Measurements from ENCODE around the gene REV3L. TPM values are rescaled to one million over a fixed set of nuclear protein-coding genes. Genes with fewer than 3 reads are reported as not detected.

Gene REV3L
- total and polyA plus RNA-seq, 2 donors (not counting 1 experiment from before 2014, with no cell fraction given): 42.9 to 127 TPM

DNA sequence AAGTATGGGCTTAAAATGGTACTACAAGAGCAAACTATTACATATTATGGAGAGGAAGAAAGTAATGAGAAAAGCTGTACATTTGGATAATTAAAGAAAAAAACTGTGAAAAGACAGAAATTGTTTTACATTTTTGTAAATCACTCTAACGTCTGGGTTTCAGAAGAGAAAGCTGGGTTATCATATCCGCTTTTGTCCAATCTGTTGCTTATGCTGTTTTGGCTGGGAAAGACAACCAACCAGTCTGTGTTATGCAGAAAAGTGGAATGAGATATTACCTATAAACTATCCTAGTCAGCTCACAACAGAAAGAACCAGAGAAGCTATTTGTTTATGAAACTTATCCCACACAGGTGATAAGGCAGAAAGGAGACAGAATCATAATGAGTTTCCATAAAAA lies 32.4 kb downstream of the REV3L start:
- no peak for TF ChIP-seq EZH2 (IDR thresholded peaks at IDR 0.05; ENCODE audit: low read length, missing control alignments)
- no peak for TF ChIP-seq CTCF (conservative IDR thresholded peaks at IDR 0.05 in 1 of 2, IDR thresholded peaks at IDR 0.05 in 1 of 2; ENCODE audit: low read depth in 1 of 2, low read length in 2 of 2)
- DNase-seq (ENCODE audit: low read depth in 2 of 2): no peak
- no peak overlapping the region for H3K27ac ChIP-seq (ENCODE audit: insufficient read depth, low read length)
- no peaks in the 10 kb centered on the region for H3K9me3 ChIP-seq (ENCODE audit: control insufficient read depth, insufficient read depth, low read depth, low read length)
- H2AFZ ChIP-seq (ENCODE audit: low read length): no peak overlapping the region
- H3K36me3 ChIP-seq (ENCODE audit: control insufficient read depth, insufficient read depth, low read length): no peaks in the 10 kb centered on the region
- H3K4me2 ChIP-seq (ENCODE audit: extremely low read depth, insufficient read depth, low read length): no peak overlapping the region
- no peaks in the 10 kb centered on the region for H3K27me3 ChIP-seq (ENCODE audit: control insufficient read depth, insufficient read depth, low read length)
- H3K79me2 ChIP-seq (ENCODE audit: control insufficient read depth, insufficient read depth, low read length): peaks cover 72% of the 10 kb centered on the region
- peaks cover 2% of the 10 kb centered on the region for H3K4me1 ChIP-seq (ENCODE audit: control insufficient read depth, extremely low read depth, insufficient read depth, low read length)
- H3K4me3 ChIP-seq (replicated peaks in 1 of 4; ENCODE audit: control extremely low read depth in 1 of 4, insufficient read depth in 1 of 4, low read depth in 3 of 4, low read length in 4 of 4): no peak overlapping the region
- H4K20me1 ChIP-seq (ENCODE audit: control insufficient read depth, extremely low read depth, insufficient read depth, low read length): peaks cover 2% of the 10 kb centered on the region
- no peak overlapping the region for H3K9ac ChIP-seq (ENCODE audit: insufficient read depth, low read length)

- no peak for DNase-seq (ENCODE audit: low read depth in 2 of 2)
- peaks cover 71% of the 10 kb centered on the region for H3K79me2 ChIP-seq (ENCODE audit: control insufficient read depth, insufficient read depth, low read length)
- H4K20me1 ChIP-seq (ENCODE audit: control insufficient read depth, extremely low read depth, insufficient read depth, low read length): peaks cover 2% of the 10 kb centered on the region
- no peak overlapping the region for H3K9ac ChIP-seq (ENCODE audit: insufficient read depth, low read length)
- no peaks in the 10 kb centered on the region for H3K9me3 ChIP-seq (ENCODE audit: control insufficient read depth, insufficient read depth, low read depth, low read length)
- no peak overlapping the region for H3K4me3 ChIP-seq (replicated peaks in 1 of 4; ENCODE audit: control extremely low read depth in 1 of 4, insufficient read depth in 1 of 4, low read depth in 3 of 4, low read length in 4 of 4)
- peaks cover 2% of the 10 kb centered on the region for H3K4me1 ChIP-seq (ENCODE audit: control insufficient read depth, extremely low read depth, insufficient read depth, low read length)
- H3K4me2 ChIP-seq (ENCODE audit: extremely low read depth, insufficient read depth, low read length): no peak overlapping the region
- H3K27ac ChIP-seq (ENCODE audit: insufficient read depth, low read length): no peak overlapping the region
- H3K27me3 ChIP-seq (ENCODE audit: control insufficient read depth, insufficient read depth, low read length): no peaks in the 10 kb centered on the region
- no peak overlapping the region for H2AFZ ChIP-seq (ENCODE audit: low read length)
- TF ChIP-seq CTCF (conservative IDR thresholded peaks at IDR 0.05 in 1 of 2, IDR thresholded peaks at IDR 0.05 in 1 of 2; ENCODE audit: low read depth in 1 of 2, low read length in 2 of 2) (no peak), EZH2 (IDR thresholded peaks at IDR 0.05; ENCODE audit: low read length, missing control alignments) (no peak)
- H3K36me3 ChIP-seq (ENCODE audit: control insufficient read depth, insufficient read depth, low read length): no peaks in the 10 kb centered on the region
Measured at GRCh38 chr6:111450087-111450486, 32.9 kb downstream of the REV3L start.

DNA sequence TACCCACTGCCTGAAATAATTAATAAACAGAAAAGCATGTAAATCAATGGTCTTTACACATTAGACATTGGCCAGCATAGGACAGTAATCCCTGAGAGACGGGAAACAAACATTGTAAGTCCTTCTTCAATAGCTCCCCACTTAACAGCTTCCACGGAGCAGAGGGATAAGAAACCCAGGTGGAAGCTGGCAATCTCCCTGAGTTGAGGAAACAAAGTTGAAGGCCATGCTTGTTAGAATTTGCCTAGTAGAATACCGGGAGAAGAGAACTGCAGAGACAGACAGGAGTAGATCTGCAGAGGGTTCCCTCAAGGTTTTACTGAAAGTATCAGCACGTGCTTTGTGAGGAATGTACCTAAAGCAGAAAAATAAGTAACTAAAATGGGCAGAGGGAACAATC lies 33.9 kb downstream of the REV3L start:
- no peak for TF ChIP-seq CTCF (conservative IDR thresholded peaks at IDR 0.05 in 1 of 2, IDR thresholded peaks at IDR 0.05 in 1 of 2; ENCODE audit: low read depth in 1 of 2, low read length in 2 of 2)
- no peak for TF ChIP-seq EZH2 (IDR thresholded peaks at IDR 0.05; ENCODE audit: low read length, missing control alignments)
- Histone ChIP-seq H4K20me1 (ENCODE audit: control insufficient read depth, extremely low read depth, insufficient read depth, low read length) (peaks cover 2% of the 10 kb centered on the region), H3K79me2 (ENCODE audit: control insufficient read depth, insufficient read depth, low read length) (peaks cover 71% of the 10 kb centered on the region), H2AFZ (ENCODE audit: low read length) (no peak overlapping the region), H3K4me1 (ENCODE audit: control insufficient read depth, extremely low read depth, insufficient read depth, low read length) (peaks cover 2% of the 10 kb centered on the region), H3K36me3 (ENCODE audit: control insufficient read depth, insufficient read depth, low read length) (no peaks in the 10 kb centered on the region), H3K9ac (ENCODE audit: insufficient read depth, low read length) (no peak overlapping the region), H3K27ac (ENCODE audit: insufficient read depth, low read length) (no peak overlapping the region), H3K4me3 (replicated peaks in 1 of 4; ENCODE audit: control extremely low read depth in 1 of 4, insufficient read depth in 1 of 4, low read depth in 3 of 4, low read length in 4 of 4) (no peak overlapping the region), H3K4me2 (ENCODE audit: extremely low read depth, insufficient read depth, low read length) (no peak overlapping the region), H3K9me3 (ENCODE audit: control insufficient read depth, insufficient read depth, low read depth, low read length) (no peaks in the 10 kb centered on the region), H3K27me3 (ENCODE audit: control insufficient read depth, insufficient read depth, low read length) (no peaks in the 10 kb centered on the region)
- DNase-seq (ENCODE audit: low read depth in 2 of 2): no peak

Data from fibroblast of lung (primary cell).